GM21515 (cell line): Measurements from ENCODE around the gene C1orf53.
A peak's percentile ranks its signal among the peaks of the same experiment; 100 is the strongest.
"Not testable (repeated sequence)": the region's sequence is repeated elsewhere in the genome, so short reads cannot be mapped to it uniquely, and the experiment has no call there.

Source experiments
- ATAC-seq: cut with Tn5 transposase; IDR thresholded peaks from one replicate; pipeline ENCODE4 v1.9.1; 2021; ENCODE audit not compliant: unreplicated experiment

The C1orf53 gene

GRCh38 chr1:197920414-197921117 is 18.1 kb downstream of the C1orf53 start:
- no peak for ATAC-seq

GRCh38 chr1:197921235-197922069 is 19.0 kb downstream of the C1orf53 start:
- no peak for ATAC-seq

GRCh38 chr1:197922070-197922390 is 19.6 kb downstream of the C1orf53 start:
- ATAC-seq, result no peak

- ATAC-seq, result no peak
These were observed 20.6 kb downstream of the C1orf53 start for GRCh38 chr1:197923038-197923437.

GRCh38 chr1:197924516-197925123 is 22.2 kb downstream of the C1orf53 start:
- ATAC-seq, result peak; percentile 72

GRCh38 chr1:197927908-197928665 is 25.7 kb downstream of the C1orf53 start:
- no peak for ATAC-seq

GRCh38 chr1:197928849-197929336 is 26.5 kb downstream of the C1orf53 start:
- ATAC-seq, result no peak

GRCh38 chr1:197933016-197933415 is 30.6 kb downstream of the C1orf53 start:
- ATAC-seq, result no peak

- no peak for ATAC-seq
These were observed 31.2 kb downstream of the C1orf53 start for GRCh38 chr1:197933647-197934046.

GRCh38 chr1:197937381-197937780 is 35.0 kb downstream of the C1orf53 start:
- no peak for ATAC-seq

GRCh38 chr1:197937892-197938291 is 35.5 kb downstream of the C1orf53 start:
- ATAC-seq, result no peak

- not testable (repeated sequence) for ATAC-seq
These were observed 36.9 kb downstream of the C1orf53 start for GRCh38 chr1:197939159-197939980.

- ATAC-seq, result no peak
These were observed 39.6 kb downstream of the C1orf53 start for GRCh38 chr1:197942042-197942441.

GRCh38 chr1:197944485-197944884 is 42.1 kb downstream of the C1orf53 start:
- no peak for ATAC-seq

GRCh38 chr1:197948926-197949899 is 46.8 kb downstream of the C1orf53 start:
- no peak for ATAC-seq

- ATAC-seq, result no peak
These were observed 48.7 kb downstream of the C1orf53 start for GRCh38 chr1:197951089-197951488.

GRCh38 chr1:197951617-197952175 is 49.3 kb downstream of the C1orf53 start:
- no peak for ATAC-seq

GRCh38 chr1:197953472-197953871 is 51.0 kb downstream of the C1orf53 start:
- ATAC-seq, result not testable (repeated sequence)
